MM.1S (cell line): ENCODE results near the gene FOSL1.

Experiments
- DNase-seq: peaks from one replicate; pipeline ENCODE4 v3.0.0-alpha.2; 2015
- H2AFZ ChIP-seq: fragments of 300-600 bp; sonication (generic); 2 replicates; pipeline ENCODE4 v1.6.0; 2016; ENCODE audit warnings: antibody characterized with exemption, low read length
- H3F3A ChIP-seq: fragments of 300-600 bp; sonication (generic); 2 replicates; pipeline ENCODE4 v1.6.1; 2016; ENCODE audit warnings: mild to moderate bottlenecking, antibody characterized with exemption, low read length, moderate library complexity, mixed read lengths; ENCODE audit not compliant: insufficient read depth
- H3K27ac ChIP-seq: fragments of 300-600 bp; sonication (generic); 2 replicates; pipeline ENCODE4 v1.5.1; 2016; ENCODE audit warnings: mild to moderate bottlenecking, low read length
- H3K27me3 ChIP-seq: fragments of 300-600 bp; sonication (generic); replicated peaks from 2 replicates; pipeline ENCODE4 v1.6.0; 2016; ENCODE audit warnings: low read length; ENCODE audit not compliant: insufficient read depth
- H3K36me3 ChIP-seq: fragments of 300-600 bp; sonication (generic); replicated peaks from 2 replicates; pipeline ENCODE4 v1.6.1; 2016; ENCODE audit warnings: mild to moderate bottlenecking, low read length, mixed read lengths; ENCODE audit not compliant: insufficient read depth
- H3K4me1 ChIP-seq: fragments of 300-600 bp; sonication (generic); 2 replicates; pipeline ENCODE4 v1.6.1; 2016; ENCODE audit warnings: low read length, mixed read lengths
- H3K4me2 ChIP-seq: fragments of 300-600 bp; sonication (generic); 2 replicates; pipeline ENCODE4 v1.6.0; 2016; ENCODE audit warnings: low read depth, low read length
- H3K4me3 ChIP-seq: fragments of 300-600 bp; sonication (generic); 2 replicates; pipeline ENCODE4 v1.5.1; 2016; ENCODE audit warnings: low read length, mixed read lengths
- H3K79me2 ChIP-seq: fragments of 300-600 bp; sonication (generic); 2 replicates; pipeline ENCODE4 v1.6.1; 2016; ENCODE audit warnings: mixed run types, low read length, mixed read lengths
- H3K9ac ChIP-seq: fragments of 300-600 bp; sonication (generic); 2 replicates; pipeline ENCODE4 v1.6.1; 2016; ENCODE audit warnings: low read length, mixed read lengths
- H3K9me2 ChIP-seq: fragments of 300-600 bp; sonication (generic); replicated peaks from 2 replicates; pipeline ENCODE4 v1.6.1; 2016; ENCODE audit warnings: mild to moderate bottlenecking, low read length, mixed read lengths; ENCODE audit not compliant: insufficient read depth
- H3K9me3 ChIP-seq: fragments of 300-600 bp; sonication (generic); replicated peaks from 2 replicates; pipeline ENCODE4 v1.6.1; 2016; ENCODE audit warnings: mild to moderate bottlenecking, low read length, mixed read lengths; ENCODE audit not compliant: insufficient read depth
- H4K20me1 ChIP-seq: fragments of 300-600 bp; sonication (generic); 2 replicates; pipeline ENCODE4 v1.6.1; 2016; ENCODE audit warnings: mild to moderate bottlenecking, low read length, moderate library complexity, mixed read lengths; ENCODE audit not compliant: insufficient read depth
- EZH2 ChIP-seq: fragments of 300-600 bp; sonication (generic); optimal IDR thresholded peaks from 2 replicates; pipeline ENCODE3; 2017; ENCODE audit warnings: low read depth, mild to moderate bottlenecking, antibody characterized with exemption, low read length, mixed read lengths
- EZH2phosphoT487 ChIP-seq: fragments of 300-600 bp; sonication (generic); IDR thresholded peaks from 2 replicates; pipeline ENCODE4 v1.6.1; 2018; ENCODE audit warnings: antibody characterized with exemption, low read length
- TF ChIP-seq, protein P1 (sequence below): fragments of 300-600 bp; sonication (generic); IDR thresholded peaks from 2 replicates; pipeline ENCODE4 v1.5.1; 2016; ENCODE audit warnings: antibody characterized with exemption, low read length, mixed read lengths

FOSL1 gene

DNA sequence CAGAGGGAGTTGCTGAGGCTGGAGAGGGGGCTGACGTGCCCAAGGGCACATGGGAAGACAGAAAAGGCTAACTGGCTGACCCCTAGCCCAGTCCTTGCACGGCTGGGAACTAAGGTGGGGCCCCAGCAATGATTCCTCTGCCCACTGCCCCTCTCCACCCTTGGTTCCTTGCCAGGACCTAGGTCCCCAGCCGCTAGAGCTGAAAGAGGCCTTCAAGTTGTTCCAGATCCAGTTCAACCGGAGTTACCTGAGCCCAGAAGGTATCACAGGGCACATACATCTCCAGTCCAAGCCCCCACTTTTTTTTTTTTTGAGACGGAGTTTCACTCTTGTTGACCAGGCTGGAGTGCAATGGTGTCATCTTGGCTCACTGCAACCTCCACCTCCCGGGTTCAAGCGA lies 20.2 kb downstream of the FOSL1 start:
- Histone ChIP-seq H3K9me3 (no peaks in the 10 kb centered on the region), H3K27ac (no peak overlapping the region), H3K9me2 (no peaks in the 10 kb centered on the region), H3F3A (no peaks in the 10 kb centered on the region), H3K4me1 (peaks cover 12% of the 10 kb centered on the region; the same call in 1 of the 2 replicates), H4K20me1 (no peaks in the 10 kb centered on the region), H3K4me2 (no peak overlapping the region), H2AFZ (no peak overlapping the region), H3K4me3 (no peak overlapping the region), H3K9ac (no peak overlapping the region), H3K79me2 (peaks cover 8% of the 10 kb centered on the region), H3K27me3 (no peaks in the 10 kb centered on the region), H3K36me3 (peaks cover 8% of the 10 kb centered on the region)
- TF ChIP-seq EZH2phosphoT487 (no peak), EZH2 (no peak)
- DNase-seq, result no peak

DNA sequence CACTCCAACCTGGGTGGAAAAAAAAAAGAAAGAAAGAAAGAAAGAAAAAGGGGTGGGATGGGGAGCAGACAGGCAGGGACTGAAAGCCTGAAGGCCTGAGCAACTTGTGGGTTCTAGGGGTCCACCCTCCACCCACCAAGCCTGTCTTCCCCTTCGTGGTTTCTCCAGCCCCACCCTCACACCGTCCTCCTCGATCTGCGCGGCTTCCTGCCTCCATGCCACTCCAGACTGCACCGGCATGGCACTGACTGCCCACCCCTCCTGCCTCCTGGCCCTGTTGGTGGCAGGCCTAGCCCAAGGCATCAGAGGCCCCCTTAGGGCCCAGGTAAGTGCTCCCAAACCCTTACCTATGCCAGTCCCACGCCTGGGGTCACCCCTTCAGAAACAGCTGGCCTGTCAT lies 20.6 kb downstream of the FOSL1 start, which contains the start of gene CTSW:
Gene CTSW, plus strand, starts transcription at position 221 of the 400 bp plus-strand sequence. Its CDS starts 18 bp downstream, at position 239.
- peak within 1 kb of the TSS; percentile 91; the same call in 1 of the 2 replicates for H3K4me2 ChIP-seq
- H4K20me1 ChIP-seq, result no peaks in the 10 kb centered on the region
- no peaks in the 10 kb centered on the region for H3F3A ChIP-seq
- H3K27ac ChIP-seq, result no peak within 1 kb of the TSS
- no peak within 1 kb of the TSS for H3K4me3 ChIP-seq
- H3K79me2 ChIP-seq, result peaks cover 8% of the 10 kb centered on the region
- peaks cover 8% of the 10 kb centered on the region for H3K36me3 ChIP-seq
- TF ChIP-seq EZH2phosphoT487, result no peak
- TF ChIP-seq, protein P1, sequence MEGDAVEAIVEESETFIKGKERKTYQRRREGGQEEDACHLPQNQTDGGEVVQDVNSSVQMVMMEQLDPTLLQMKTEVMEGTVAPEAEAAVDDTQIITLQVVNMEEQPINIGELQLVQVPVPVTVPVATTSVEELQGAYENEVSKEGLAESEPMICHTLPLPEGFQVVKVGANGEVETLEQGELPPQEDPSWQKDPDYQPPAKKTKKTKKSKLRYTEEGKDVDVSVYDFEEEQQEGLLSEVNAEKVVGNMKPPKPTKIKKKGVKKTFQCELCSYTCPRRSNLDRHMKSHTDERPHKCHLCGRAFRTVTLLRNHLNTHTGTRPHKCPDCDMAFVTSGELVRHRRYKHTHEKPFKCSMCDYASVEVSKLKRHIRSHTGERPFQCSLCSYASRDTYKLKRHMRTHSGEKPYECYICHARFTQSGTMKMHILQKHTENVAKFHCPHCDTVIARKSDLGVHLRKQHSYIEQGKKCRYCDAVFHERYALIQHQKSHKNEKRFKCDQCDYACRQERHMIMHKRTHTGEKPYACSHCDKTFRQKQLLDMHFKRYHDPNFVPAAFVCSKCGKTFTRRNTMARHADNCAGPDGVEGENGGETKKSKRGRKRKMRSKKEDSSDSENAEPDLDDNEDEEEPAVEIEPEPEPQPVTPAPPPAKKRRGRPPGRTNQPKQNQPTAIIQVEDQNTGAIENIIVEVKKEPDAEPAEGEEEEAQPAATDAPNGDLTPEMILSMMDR, result no peak
- no peak for TF ChIP-seq EZH2
- H3K4me1 ChIP-seq, result peaks cover 12% of the 10 kb centered on the region; the same call in 1 of the 2 replicates
- H3K9me2 ChIP-seq, result no peaks in the 10 kb centered on the region
- no peak within 1 kb of the TSS for H2AFZ ChIP-seq
- no peak within 1 kb of the TSS for H3K9ac ChIP-seq
- no peaks in the 10 kb centered on the region for H3K9me3 ChIP-seq
- DNase-seq, result no peak
- H3K27me3 ChIP-seq, result no peaks in the 10 kb centered on the region

DNA sequence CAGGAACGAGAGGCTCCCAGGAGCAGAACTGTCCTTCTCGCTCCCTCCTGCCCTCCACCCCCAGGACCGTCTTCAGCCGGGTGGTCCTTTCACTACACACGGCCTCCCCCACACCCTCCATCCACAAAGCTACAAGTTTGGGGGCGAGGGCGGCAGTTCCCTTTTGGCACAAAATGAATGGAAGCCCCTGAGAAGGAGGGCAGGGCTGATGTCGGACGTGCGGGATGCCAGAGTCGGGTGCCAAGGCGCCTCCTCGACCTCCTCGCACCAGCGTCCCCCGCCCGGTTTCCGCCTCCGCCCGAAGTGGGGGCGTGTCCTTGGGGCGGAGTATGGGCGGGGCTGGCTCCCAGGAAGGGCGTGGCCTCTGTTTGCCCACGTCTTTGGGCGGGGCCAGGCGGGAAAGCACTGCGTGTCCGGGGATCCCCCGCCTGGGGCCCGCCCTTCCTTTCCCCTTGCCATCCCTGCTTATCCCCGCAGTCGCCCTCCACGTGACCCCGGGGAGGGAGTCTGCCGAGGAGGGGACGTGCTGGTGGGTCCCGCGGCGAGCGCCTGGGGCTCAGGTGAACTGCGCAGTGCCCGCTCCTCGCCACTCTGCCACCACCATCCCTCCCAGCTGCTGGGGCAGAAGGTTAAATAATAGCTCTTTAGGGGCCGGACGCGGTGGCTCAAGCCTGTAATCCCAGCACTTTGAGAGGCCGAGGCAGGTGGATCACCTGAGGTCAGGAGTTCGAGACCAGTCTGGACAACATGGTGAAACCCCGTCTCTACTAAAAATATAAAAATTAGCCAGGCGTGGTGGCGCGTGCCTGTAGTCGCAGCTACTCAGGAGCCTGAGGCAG lies 26.7 kb downstream of the FOSL1 start:
- Histone ChIP-seq H3F3A (no peaks in the 10 kb centered on the region), H3K9me3 (no peaks in the 10 kb centered on the region), H2AFZ (peak overlapping the region; percentile 90), H4K20me1 (no peaks in the 10 kb centered on the region), H3K79me2 (no peaks in the 10 kb centered on the region), H3K4me2 (peak overlapping the region; percentile 97), H3K4me3 (peak overlapping the region; percentile 73), H3K36me3 (no peaks in the 10 kb centered on the region), H3K9ac (peak overlapping the region; percentile 50; the same call in 1 of the 2 replicates), H3K4me1 (0 out of 2 replicates have a peak, but pooled peaks cover 5% of the 10 kb centered on the region), H3K9me2 (no peaks in the 10 kb centered on the region), H3K27ac (peak overlapping the region; percentile 40; the same call in 1 of the 2 replicates), H3K27me3 (no peaks in the 10 kb centered on the region)
- peak; percentile 91 for DNase-seq
- TF ChIP-seq EZH2, result no peak

DNA sequence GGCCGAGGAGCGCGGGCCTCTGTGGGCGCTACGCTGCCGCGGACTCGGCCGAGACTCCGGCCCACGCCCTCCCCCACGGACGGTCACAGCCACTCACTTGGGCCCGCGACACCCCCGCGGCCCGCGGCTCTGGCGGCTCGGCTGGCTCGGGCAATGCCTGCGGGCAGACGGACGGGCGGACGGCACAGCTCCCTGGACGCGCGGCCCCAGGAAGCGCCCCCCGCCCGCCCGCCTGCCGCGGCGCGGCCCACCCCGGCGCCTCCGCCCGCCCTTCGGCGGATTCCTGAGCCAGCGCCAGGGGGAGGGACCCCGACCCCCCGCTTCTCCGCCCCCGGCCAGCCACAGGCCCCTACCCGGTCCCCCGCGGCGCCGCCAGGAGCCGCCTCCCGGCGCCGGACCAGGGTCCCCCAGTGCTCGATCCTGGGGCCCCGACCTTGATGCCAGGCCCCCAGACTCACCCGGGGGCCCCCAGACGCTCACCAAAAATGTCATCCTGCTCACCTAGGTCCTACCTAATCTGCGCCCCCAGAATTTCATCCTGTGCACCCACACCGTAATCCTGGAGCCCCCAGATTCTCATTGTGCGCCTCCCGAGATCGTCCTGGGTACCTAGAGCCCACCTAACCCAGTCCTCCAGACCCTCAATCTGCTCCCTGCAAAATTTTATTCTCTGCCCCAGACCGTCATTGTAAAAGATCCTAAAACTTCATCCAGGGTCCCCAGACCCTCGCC lies 27.4 kb downstream of the FOSL1 start, which contains the start of gene EFEMP2:
Gene EFEMP2, minus strand, starts transcription at position 215 of the 732 bp plus-strand sequence. CDS start 446 bp downstream, outside the sequence.
- Histone ChIP-seq H3F3A (no peaks in the 10 kb centered on the region), H3K4me2 (peak within 1 kb of the TSS; percentile 97), H2AFZ (peak within 1 kb of the TSS; percentile 90), H3K9me2 (no peaks in the 10 kb centered on the region), H4K20me1 (no peaks in the 10 kb centered on the region), H3K27me3 (no peaks in the 10 kb centered on the region), H3K4me1 (0 out of 2 replicates have a peak, but pooled peaks cover 4% of the 10 kb centered on the region), H3K79me2 (no peaks in the 10 kb centered on the region), H3K36me3 (no peaks in the 10 kb centered on the region), H3K9ac (peak within 1 kb of the TSS; percentile 50; the same call in 1 of the 2 replicates), H3K4me3 (peak within 1 kb of the TSS; percentile 73), H3K27ac (peak within 1 kb of the TSS; percentile 40; the same call in 1 of the 2 replicates), H3K9me3 (no peaks in the 10 kb centered on the region)
- no peak for DNase-seq
- TF ChIP-seq EZH2 (no peak), EZH2phosphoT487 (no peak)
- TF ChIP-seq, protein P1, result no peak
